SH-SY5Y (cell line): ENCODE data around the gene LAPTM5.

Experiments used
- GATA2 ChIP-seq: IDR thresholded peaks from 2 replicates; pipeline ENCODE4 v1.6.1; 2011; ENCODE audit warnings: mild to moderate bottlenecking, low read depth, low read length
- GATA3 ChIP-seq: IDR thresholded peaks from 2 replicates; pipeline ENCODE4 v1.6.1; 2011; ENCODE audit warnings: low read depth, mild to moderate bottlenecking, low read length, moderate library complexity

- no peak for TF ChIP-seq GATA2
- no peak for TF ChIP-seq GATA3
These were observed 27.7 kb downstream of the LAPTM5 start for GRCh38 chr1:30729901-30730300.
